Activated CD8-positive, alpha-beta T cell treated with anti-CD3 and anti-CD28 coated beads for 36 hours (primary cell): ENCODE results near the gene TCF25. TPM values are rescaled to one million over a fixed set of nuclear protein-coding genes. Genes with fewer than 3 reads are reported as not detected.

ENCODE experiments used
- ATAC-seq: fragments of 200-7000 bp; cut with Tn5 transposase; one replicate; pipeline ENCODE4 v1.10.0; 2021; ENCODE audit warnings: mild to moderate bottlenecking, moderate library complexity
- CTCF ChIA-PET: fragments of 350-600 bp; sonication (Branson Sonifier 250); formaldehyde crosslinking; loops from one replicate; lab custom pipeline; 2021; ENCODE audit warnings: antibody characterized with exemption; lab: Charles Lee
- POLR2A ChIA-PET: fragments of 350-600 bp; sonication (Branson Sonifier 250); formaldehyde crosslinking; loops from one replicate; lab custom pipeline; 2021; ENCODE audit warnings: antibody characterized with exemption; lab: Charles Lee
- DNase-seq: peaks from one replicate; pipeline ENCODE4 v3.0.0-alpha.2; 2020
- H3K27ac Mint-ChIP-seq: one replicate; pipeline ENCODE4 v1.8.0; 2021; ENCODE audit warnings: mild to moderate bottlenecking, mixed read lengths
- H3K27me3 Mint-ChIP-seq: one replicate; pipeline ENCODE4 v1.8.0; 2021; ENCODE audit warnings: mixed read lengths
- H3K36me3 Mint-ChIP-seq: one replicate; pipeline ENCODE4 v1.8.0; 2021; ENCODE audit warnings: low read depth, mixed read lengths
- H3K4me1 Mint-ChIP-seq: one replicate; pipeline ENCODE4 v1.8.0; 2021; ENCODE audit warnings: low read depth, mixed read lengths
- H3K4me3 Mint-ChIP-seq: one replicate; pipeline ENCODE4 v1.8.0; 2021; ENCODE audit warnings: mild to moderate bottlenecking, moderate library complexity, mixed read lengths
- H3K9me3 Mint-ChIP-seq: one replicate; pipeline ENCODE4 v1.8.0; 2021; ENCODE audit warnings: mixed read lengths
- CTCF ChIP-seq: fragments of 200-600 bp; IDR thresholded peaks from one replicate; pipeline ENCODE4 v1.8.0; 2022; ENCODE audit warnings: antibody characterized with exemption, mild to moderate bottlenecking
- intact Hi-C: fragments of 100-400 bp; cut with micrococcal nuclease; formaldehyde crosslinking; loops from one replicate; pipeline ENCODE4 v1.10.0; 2022
- total RNA-seq, 2 experiments: library from RNA; stranded (reverse); gene quantifications; one replicate each; pipeline ENCODE4 v1.2.3, GENCODE V29; 2021

The TCF25 gene
- total RNA-seq, 2 experiments from 2014 or later: 138 to 149 TPM

DNA sequence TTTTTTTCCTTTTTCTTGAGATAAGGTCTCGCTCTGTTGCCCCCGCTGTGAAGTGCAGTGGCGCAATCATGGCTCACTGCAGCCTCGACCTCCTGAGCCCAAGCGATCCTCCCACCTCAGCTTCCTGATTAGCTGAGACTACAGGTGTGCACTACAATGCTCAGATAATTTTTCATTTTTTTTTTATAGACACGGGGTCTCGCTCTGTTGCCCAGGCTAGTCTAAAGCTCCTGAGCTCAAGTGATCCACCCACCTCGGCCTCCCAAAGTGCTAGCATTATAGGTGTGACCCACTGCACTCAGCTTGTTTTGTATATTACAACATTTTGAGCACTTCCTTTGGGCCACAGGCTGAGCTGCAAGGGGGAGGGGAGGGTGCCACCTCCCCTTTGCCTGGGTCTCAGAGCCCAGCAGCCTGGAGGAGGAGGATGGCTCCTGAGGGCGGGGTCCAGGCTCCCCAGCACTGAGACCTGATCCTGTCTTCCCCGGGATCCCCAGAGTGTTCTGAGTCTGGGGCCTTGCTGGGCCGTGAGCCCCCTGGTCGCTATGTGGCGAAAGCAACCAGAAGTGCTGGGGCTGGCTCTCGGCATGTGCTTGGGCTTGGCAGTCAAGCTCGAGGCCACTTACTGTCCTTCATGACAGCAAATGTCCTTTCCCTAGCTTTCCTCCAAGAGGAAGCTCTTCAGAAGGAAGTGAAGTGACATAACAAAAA, 83.3 kb downstream of the TCF25 start:
- ChIA-PET CTCF (no interaction called here), POLR2A (no interaction called here)
- H3K27ac Mint-ChIP-seq: no peak overlapping the region
- DNase-seq (no peak), ATAC-seq (no peak)
- peaks cover 7% of the 10 kb centered on the region for H3K36me3 Mint-ChIP-seq
- no peak for TF ChIP-seq CTCF
- intact Hi-C loops: no loop called here
- no peak overlapping the region for H3K4me3 Mint-ChIP-seq
- H3K27me3 Mint-ChIP-seq: no peaks in the 10 kb centered on the region
- H3K4me1 Mint-ChIP-seq: no peaks in the 10 kb centered on the region
- H3K9me3 Mint-ChIP-seq: no peaks in the 10 kb centered on the region

DNA sequence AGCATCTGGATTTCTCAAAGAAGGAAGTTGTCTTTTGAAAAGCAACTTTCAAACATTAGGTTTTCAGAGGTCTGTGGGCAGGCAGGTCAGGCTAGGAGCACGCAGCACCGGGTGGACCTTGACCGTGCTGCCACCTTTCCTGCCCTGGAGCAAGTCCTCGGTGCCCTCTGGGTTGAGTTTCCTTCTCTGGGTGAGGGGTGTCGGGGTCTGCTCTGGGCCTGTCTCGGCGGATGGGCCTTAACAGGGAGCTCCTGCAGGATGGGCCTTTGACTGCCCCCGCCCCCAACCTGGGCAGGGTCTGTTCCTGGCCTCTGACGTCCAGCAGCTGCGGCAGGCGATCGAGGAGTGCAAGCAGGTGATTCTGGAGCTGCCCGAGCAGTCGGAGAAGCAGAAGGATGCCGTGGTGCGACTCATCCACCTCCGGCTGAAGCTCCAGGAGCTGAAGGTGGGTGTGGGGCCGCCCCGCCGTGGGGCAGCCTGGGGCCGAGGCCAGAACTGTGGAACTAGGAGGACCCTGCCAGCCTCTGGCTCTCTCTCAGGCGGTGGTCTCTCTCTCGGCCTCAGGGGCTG, 83.9 kb downstream of the TCF25 start:
- TF ChIP-seq CTCF: no peak
- CTCF ChIA-PET: no interaction called here
- POLR2A ChIA-PET: no interaction called here
- Mint-ChIP-seq H3K4me1 (no peaks in the 10 kb centered on the region), H3K27ac (no peak overlapping the region), H3K9me3 (no peaks in the 10 kb centered on the region), H3K27me3 (no peaks in the 10 kb centered on the region), H3K4me3 (no peak overlapping the region), H3K36me3 (peaks cover 7% of the 10 kb centered on the region)
- intact Hi-C loops: no loop called here
- no peak for DNase-seq
- no peak for ATAC-seq

- H3K27me3 Mint-ChIP-seq: no peaks in the 10 kb centered on the region
- no peaks in the 10 kb centered on the region for H3K4me1 Mint-ChIP-seq
- H3K27ac Mint-ChIP-seq: no peak overlapping the region
- ATAC-seq (peak; percentile 62), DNase-seq (no peak)
- no peak for TF ChIP-seq CTCF
- peaks cover 7% of the 10 kb centered on the region for H3K36me3 Mint-ChIP-seq
- intact Hi-C loops: no loop called here
- CTCF ChIA-PET: no interaction called here
- no peak overlapping the region for H3K4me3 Mint-ChIP-seq
- POLR2A ChIA-PET: no interaction called here
- H3K9me3 Mint-ChIP-seq: no peaks in the 10 kb centered on the region
Observed at GRCh38 chr16:89958068-89958467, 84.7 kb downstream of the TCF25 start.

DNA sequence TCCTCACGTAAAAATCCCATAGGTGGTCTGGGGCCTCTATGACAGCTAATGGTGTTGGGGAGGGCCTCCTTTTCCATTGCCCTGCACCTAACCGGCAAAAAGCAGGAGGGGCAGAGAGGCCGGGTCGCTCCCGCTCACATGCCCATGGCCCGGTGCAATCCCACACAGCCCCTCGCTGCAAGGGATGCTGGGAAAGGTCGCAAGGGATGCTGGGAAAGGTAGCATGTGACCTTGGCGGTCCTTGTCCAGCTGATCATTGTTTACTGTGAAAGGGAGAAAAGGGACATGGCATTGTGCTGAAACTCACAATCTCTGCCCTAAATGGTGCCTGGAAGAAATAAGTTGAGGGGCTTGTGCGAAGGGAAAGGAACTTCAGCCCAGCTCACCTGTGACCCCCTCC, 85.2 kb downstream of the TCF25 start:
- ATAC-seq (no peak), DNase-seq (no peak)
- Mint-ChIP-seq H3K36me3 (peaks cover 7% of the 10 kb centered on the region), H3K4me1 (no peaks in the 10 kb centered on the region), H3K27me3 (no peaks in the 10 kb centered on the region), H3K4me3 (no peak overlapping the region), H3K27ac (no peak overlapping the region), H3K9me3 (no peaks in the 10 kb centered on the region)
- no peak for TF ChIP-seq CTCF
- intact Hi-C loops: no loop called here
- ChIA-PET POLR2A (no interaction called here), CTCF (interaction anchor here (0.8 kb wide), 1 partner anchor 9 kb away, joined by 3 read pairs; no protein-coding TSS in a partner anchor)

DNA sequence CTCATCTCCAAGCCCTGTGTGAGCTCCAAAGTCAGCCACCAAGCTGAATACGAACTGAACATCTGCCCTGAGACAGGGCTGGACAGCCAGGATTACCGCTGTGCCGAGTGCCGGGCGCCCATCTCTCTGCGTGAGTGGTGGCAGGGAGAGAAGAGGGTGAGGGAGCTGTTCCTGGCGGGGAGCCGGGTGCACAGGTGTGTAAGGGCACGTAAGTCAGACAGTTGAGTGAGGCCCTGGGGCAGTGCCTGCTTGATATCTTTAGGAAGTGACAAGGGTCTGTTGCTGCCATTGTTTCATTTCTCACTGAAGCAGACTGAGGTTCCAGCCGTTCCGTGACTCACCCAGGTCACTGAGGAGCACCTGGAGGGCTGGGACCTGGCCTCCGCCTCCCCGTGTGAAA, 87.6 kb downstream of the TCF25 start:
- DNase-seq (no peak), ATAC-seq (no peak)
- Mint-ChIP-seq H3K36me3 (peaks cover 7% of the 10 kb centered on the region), H3K9me3 (no peaks in the 10 kb centered on the region), H3K4me1 (no peaks in the 10 kb centered on the region), H3K27me3 (no peaks in the 10 kb centered on the region), H3K27ac (no peak overlapping the region), H3K4me3 (no peak overlapping the region)
- TF ChIP-seq CTCF: no peak
- intact Hi-C loops: no loop called here
- ChIA-PET CTCF (no interaction called here), POLR2A (no interaction called here)
